Measurements from ENCODE around the gene ZNF443.

GRCh38 chr19:12379732-12380443 lies 60.9 kb downstream of the ZNF443 start:
- no peak for TF ChIP-seq POLR2A (IDR thresholded peaks at IDR 0.05)
- TF ChIP-seq CTCF (IDR thresholded peaks at IDR 0.05): no peak

Measured in adrenal gland (tissue), 5 donors.